CD4-positive, alpha-beta memory T cell (primary cell): ENCODE data around the gene GRAMD1B. TPM values are rescaled to one million over a fixed set of nuclear protein-coding genes. Genes with fewer than 3 reads are reported as not detected.
A peak's percentile ranks its signal among the peaks of the same experiment; 100 is the strongest.
"Not testable (repeated sequence)": the region's sequence is repeated elsewhere in the genome, so short reads cannot be mapped to it uniquely, and the experiment has no call there.

Source experiments
- CTCF ChIA-PET: fragments of 350-600 bp; sonication (Branson Sonifier 250); formaldehyde crosslinking; loops from one replicate; lab custom pipeline; 2021; ENCODE audit warnings: inconsistent platforms; ENCODE audit not compliant: partially characterized antibody; lab: Charles Lee
- POLR2A ChIA-PET: fragments of 350-600 bp; sonication (Branson Sonifier 250); formaldehyde crosslinking; loops from one replicate; lab custom pipeline; 2021; ENCODE audit not compliant: partially characterized antibody; lab: Charles Lee
- DNase-seq, 5 donors: peaks; one replicate each; pipeline versions ENCODE4 v3.0.0 to v3.0.0-alpha.2; 2020 to 2022; ENCODE audit warnings: mixed read lengths in 1 of 5
- H3K27ac ChIP-seq: one replicate; pipeline ENCODE4 v1.7.0; 2013; ENCODE audit warnings: low read depth, low read length
- H3K27me3 ChIP-seq: 2 replicates; pipeline ENCODE4 v1.7.0; 2013; ENCODE audit warnings: mild to moderate bottlenecking, low read length, moderate library complexity; ENCODE audit not compliant: insufficient read depth
- H3K36me3 ChIP-seq: 2 replicates; pipeline ENCODE4 v1.7.0; 2013; ENCODE audit warnings: mild to moderate bottlenecking, low read length, moderate library complexity; ENCODE audit not compliant: insufficient read depth
- H3K4me1 ChIP-seq: 2 replicates; pipeline ENCODE4 v1.7.0; 2013; ENCODE audit warnings: mild to moderate bottlenecking, low read length, moderate library complexity; ENCODE audit not compliant: insufficient read depth
- H3K4me3 ChIP-seq, 2 donors: one replicate each; pipeline ENCODE4 v1.7.0; 2013; ENCODE audit warnings: low read length in 2 of 2, mild to moderate bottlenecking in 1 of 2
- H3K9me3 ChIP-seq, 2 donors: one replicate each; pipeline ENCODE4 v1.7.0; 2013; ENCODE audit warnings: low read length in 2 of 2, control low read depth in 1 of 2; ENCODE audit not compliant: control insufficient read depth in 1 of 2
- H3K27ac Mint-ChIP-seq, 7 donors: one replicate each; pipeline ENCODE4 v1.8.0; 2020 to 2021; ENCODE audit warnings: mixed read lengths in 7 of 7, mild to moderate bottlenecking in 6 of 7, inconsistent platforms in 3 of 7, moderate library complexity in 3 of 7
- H3K27me3 Mint-ChIP-seq, 2 donors: one replicate each; pipeline ENCODE4 v1.8.0; 2020 to 2021; ENCODE audit warnings: mixed read lengths in 2 of 2
- H3K36me3 Mint-ChIP-seq, 2 donors: one replicate each; pipeline ENCODE4 v1.8.0; 2020 to 2021; ENCODE audit warnings: mixed read lengths in 2 of 2, inconsistent platforms in 1 of 2, mild to moderate bottlenecking in 1 of 2
- H3K4me1 Mint-ChIP-seq, 4 donors: one replicate each; pipeline ENCODE4 v1.8.0; 2020 to 2021; ENCODE audit warnings: mixed read lengths in 4 of 4, mild to moderate bottlenecking in 1 of 4
- H3K4me3 Mint-ChIP-seq, 8 donors: one replicate each; pipeline ENCODE4 v1.8.0; 2020 to 2021; ENCODE audit warnings: mixed read lengths in 8 of 8, mild to moderate bottlenecking in 7 of 8, moderate library complexity in 6 of 8, inconsistent platforms in 3 of 8
- H3K9me3 Mint-ChIP-seq, 8 donors: one replicate each; pipeline ENCODE4 v1.8.0; 2020 to 2021; ENCODE audit warnings: mixed read lengths in 8 of 8, mild to moderate bottlenecking in 5 of 8, inconsistent platforms in 3 of 8, moderate library complexity in 1 of 8
- intact Hi-C: fragments of 100-400 bp; cut with micrococcal nuclease; formaldehyde crosslinking; loops from one replicate; pipeline ENCODE4 v1.15.1; 2023
- polyA plus RNA-seq, 2 donors: library from polyadenylated mRNA; unstranded; fragments of 300-500 nt; fragmentation: Illumina TruSeq; gene quantifications; one replicate each; pipeline ENCODE4 v1.2.3, GENCODE V29; 2021
- total RNA-seq, 2 experiments: library from RNA; stranded (reverse); gene quantifications; one replicate each; pipeline ENCODE4 v1.2.3, GENCODE V29; 2021

GRAMD1B gene
- total and polyA plus RNA-seq, 4 experiments from 2014 or later, result 4.2 to 26.0 (median 12.4) TPM

DNA sequence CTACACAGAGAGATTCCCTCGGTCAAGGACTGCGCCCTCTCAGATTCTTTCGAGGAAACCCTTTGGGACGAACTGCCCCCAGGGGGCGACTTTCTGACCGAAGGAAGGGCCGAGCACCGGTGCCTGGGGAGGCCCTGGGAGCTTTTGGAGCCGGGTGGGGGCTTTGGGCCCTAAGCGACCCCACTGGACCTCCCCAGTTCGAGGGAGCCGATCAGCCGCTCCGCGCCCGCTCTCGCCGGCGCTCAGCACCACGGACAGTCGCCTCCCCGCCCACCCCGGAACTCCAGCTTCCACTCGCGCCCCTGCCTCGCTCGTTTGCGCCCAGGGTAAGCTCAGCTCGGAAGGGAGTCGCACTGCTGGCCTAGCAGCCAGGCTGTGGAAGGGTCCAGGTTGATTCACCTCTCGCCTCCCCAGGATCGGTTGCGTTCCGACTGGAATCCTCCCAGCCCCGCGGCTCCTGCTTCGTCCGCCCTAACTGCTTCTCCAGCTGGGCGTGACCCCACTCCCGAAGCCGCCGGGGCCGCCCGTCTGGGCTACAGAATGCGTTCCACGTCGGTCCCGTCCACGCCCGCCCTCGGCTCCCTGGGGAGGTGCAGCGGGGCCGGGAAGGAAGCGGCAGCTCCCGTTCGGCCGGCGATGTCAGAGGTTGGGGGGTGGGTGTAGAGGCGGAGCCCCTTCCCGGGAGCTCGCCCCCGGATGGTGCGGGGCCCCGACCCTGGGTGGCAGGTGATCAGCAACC, 223.9 kb downstream of the GRAMD1B start:
- H3K9me3 ChIP-seq, result no peaks in the 10 kb centered on the region
- H3K27ac ChIP-seq, result no peak overlapping the region
- no peaks in the 10 kb centered on the region for H3K36me3 ChIP-seq
- H3K4me1 Mint-ChIP-seq, result peaks cover 7 to 28% (median 12%) of the 10 kb centered on the region in 4 donors
- peaks cover 0 to 10% (median 5%) of the 10 kb centered on the region in 8 donors for H3K9me3 Mint-ChIP-seq
- peaks cover 0 to 6% of the 10 kb centered on the region in 2 donors for H3K36me3 Mint-ChIP-seq
- H3K27me3 ChIP-seq, result peaks cover 24% of the 10 kb centered on the region
- peak overlapping the region in 7 of 8 donors; percentile 37 to 84 (median 75) for H3K4me3 Mint-ChIP-seq
- H3K27me3 Mint-ChIP-seq, result peaks cover 35 to 42% of the 10 kb centered on the region in 2 donors
- ChIA-PET POLR2A (no interaction called here), CTCF (interaction anchor here (1.0 kb wide), 1 partner anchor 57 kb away, joined by 3 read pairs; no protein-coding TSS in a partner anchor)
- peaks cover 7% of the 10 kb centered on the region for H3K4me1 ChIP-seq
- peak in 3 of 5 donors; percentile 10 to 34 (median 12) for DNase-seq
- intact Hi-C loops, result no loop called here
- peak overlapping the region in 1 of 2 donors; percentile 24 for H3K4me3 ChIP-seq
- no peak overlapping the region for H3K27ac Mint-ChIP-seq

DNA sequence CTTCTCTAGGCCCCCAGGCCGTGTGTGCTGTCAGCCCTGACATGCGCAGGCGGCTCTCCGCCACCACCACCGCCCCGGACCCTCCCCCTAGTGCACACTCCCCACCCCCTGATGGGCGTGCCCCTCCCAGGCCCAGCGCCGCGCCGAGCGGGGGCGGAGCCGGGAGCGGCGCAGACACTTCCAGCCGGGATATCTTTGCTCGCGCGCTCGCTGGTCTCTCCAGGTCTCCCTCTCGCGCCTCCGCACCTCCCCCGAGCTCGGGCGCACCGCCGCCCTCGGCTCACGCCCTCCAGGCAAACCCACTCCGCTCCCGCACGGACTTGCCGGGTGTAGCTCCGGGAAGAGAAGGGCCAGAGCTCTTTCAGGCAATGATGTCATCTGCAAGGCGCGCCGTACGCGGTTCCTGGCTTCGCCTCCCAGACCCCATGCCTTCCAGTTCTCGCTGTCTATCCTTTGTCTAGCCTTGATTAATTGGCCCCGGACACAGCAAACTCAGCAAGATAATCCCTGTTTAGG, 224.6 kb downstream of the GRAMD1B start, which contains the start of gene SCN3B:
Gene SCN3B (minus strand): TSS at position 59 of the 516 bp plus-strand sequence. CDS start 823 bp downstream, outside the sequence.
- POLR2A ChIA-PET, result no interaction called here
- peaks cover 7% of the 10 kb centered on the region for H3K4me1 ChIP-seq
- intact Hi-C loops, result no loop called here
- peaks cover 35 to 42% of the 10 kb centered on the region in 2 donors for H3K27me3 Mint-ChIP-seq
- no peaks in the 10 kb centered on the region for H3K36me3 ChIP-seq
- H3K27ac Mint-ChIP-seq, result no peak within 1 kb of the TSS
- H3K9me3 ChIP-seq, result no peaks in the 10 kb centered on the region
- CTCF ChIA-PET, result interaction anchor here (1.0 kb wide), 1 partner anchor 56 kb away, joined by 3 read pairs; no protein-coding TSS in a partner anchor
- no peak within 1 kb of the TSS for H3K27ac ChIP-seq
- H3K4me1 Mint-ChIP-seq, result peaks cover 9 to 34% (median 16%) of the 10 kb centered on the region in 4 donors
- peak in 1 of 5 donors; percentile 10 for DNase-seq
- H3K36me3 Mint-ChIP-seq, result peaks cover 0 to 7% of the 10 kb centered on the region in 2 donors
- H3K9me3 Mint-ChIP-seq, result peaks cover 0 to 12% (median 8%) of the 10 kb centered on the region in 8 donors
- H3K4me3 Mint-ChIP-seq, result peak within 1 kb of the TSS; percentile 59 to 84 (median 75)
- H3K4me3 ChIP-seq, result peak within 1 kb of the TSS in 1 of 2 donors; percentile 24
- H3K27me3 ChIP-seq, result peaks cover 24% of the 10 kb centered on the region

DNA sequence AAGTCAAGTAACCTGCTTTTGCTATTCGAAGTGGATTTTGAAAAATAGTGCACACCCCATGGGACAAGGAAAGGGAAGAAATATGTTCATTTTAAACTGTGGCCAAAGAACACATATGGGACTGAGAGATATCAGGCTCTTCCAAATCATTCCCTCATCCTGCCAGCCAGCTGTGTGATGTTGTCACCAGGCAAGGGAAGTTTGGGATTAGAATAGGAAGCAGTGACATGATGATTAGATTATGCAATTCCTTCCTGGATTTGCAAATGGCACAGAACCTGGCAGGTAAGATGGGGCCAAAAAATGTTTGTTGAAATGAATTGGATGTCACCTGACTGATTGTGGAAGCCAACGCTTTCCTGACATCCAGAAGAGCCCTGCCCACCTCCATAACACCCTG, 229.2 kb downstream of the GRAMD1B start:
- intact Hi-C loops, result no loop called here

DNA sequence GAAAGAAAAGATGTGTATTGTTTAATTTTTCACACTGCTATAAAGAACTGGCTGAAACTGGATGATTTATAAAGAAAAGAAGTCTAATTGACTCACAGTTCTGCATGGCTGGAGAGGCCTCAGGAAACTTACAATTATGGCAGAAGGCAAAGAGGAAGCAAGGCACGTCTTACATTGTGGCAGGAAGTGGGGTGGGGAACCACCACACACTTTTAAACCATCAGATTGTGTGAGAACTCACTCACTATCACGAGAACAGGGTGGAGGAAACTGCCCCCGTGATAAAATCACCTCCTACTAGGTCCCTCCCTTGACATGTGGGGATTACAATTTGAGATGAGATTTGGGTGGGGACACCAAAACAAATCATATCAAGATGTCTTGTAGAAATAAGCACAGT, 229.9 kb downstream of the GRAMD1B start:
- H3K36me3 ChIP-seq, H3K4me1 ChIP-seq, H3K27me3 ChIP-seq, H3K27ac ChIP-seq, H3K9me3 ChIP-seq, H3K4me3 ChIP-seq, CTCF ChIA-PET, POLR2A ChIA-PET, intact Hi-C loops: not testable (repeated sequence)
- peak overlapping the region in 4 of 7 donors; percentile 17 to 42 (median 21) for H3K27ac Mint-ChIP-seq
- H3K36me3 Mint-ChIP-seq, result peaks cover 0 to 11% of the 10 kb centered on the region in 2 donors
- H3K4me3 Mint-ChIP-seq, result peak overlapping the region in 2 of 8 donors; percentile 3 to 7
- H3K9me3 Mint-ChIP-seq, result peaks cover 0 to 23% (median 15%) of the 10 kb centered on the region in 8 donors
- H3K4me1 Mint-ChIP-seq, result peaks cover 12 to 29% (median 19%) of the 10 kb centered on the region in 4 donors
- peaks cover 9 to 13% of the 10 kb centered on the region in 2 donors for H3K27me3 Mint-ChIP-seq
- DNase-seq, result peak in 3 of 5 donors; percentile 26 to 45 (median 28)

More for the DNA sequence above, 229.2 kb downstream of the GRAMD1B start:
- peak overlapping the region in 2 of 7 donors; percentile 47 to 57 for H3K27ac Mint-ChIP-seq
- DNase-seq, result no peak
- no peaks in the 10 kb centered on the region for H3K36me3 ChIP-seq
- H3K27me3 Mint-ChIP-seq, result peaks cover 12 to 16% of the 10 kb centered on the region in 2 donors
- H3K4me3 Mint-ChIP-seq, result peak overlapping the region in 1 of 8 donors; percentile 24
- H3K36me3 Mint-ChIP-seq, result peaks cover 0 to 11% of the 10 kb centered on the region in 2 donors
- H3K9me3 ChIP-seq, result no peaks in the 10 kb centered on the region
- H3K27ac ChIP-seq, result no peak overlapping the region
- peaks cover 0 to 23% (median 14%) of the 10 kb centered on the region in 8 donors for H3K9me3 Mint-ChIP-seq
- POLR2A ChIA-PET, result no interaction called here
- H3K4me1 ChIP-seq, result peaks cover 12% of the 10 kb centered on the region
- H3K4me3 ChIP-seq, result no peak overlapping the region
- CTCF ChIA-PET, result interaction anchor here (0.7 kb wide), 1 partner anchor 19 kb away, joined by 3 read pairs; no protein-coding TSS in a partner anchor
- peaks cover 14 to 33% (median 23%) of the 10 kb centered on the region in 4 donors for H3K4me1 Mint-ChIP-seq
- peaks cover 8% of the 10 kb centered on the region for H3K27me3 ChIP-seq

DNA sequence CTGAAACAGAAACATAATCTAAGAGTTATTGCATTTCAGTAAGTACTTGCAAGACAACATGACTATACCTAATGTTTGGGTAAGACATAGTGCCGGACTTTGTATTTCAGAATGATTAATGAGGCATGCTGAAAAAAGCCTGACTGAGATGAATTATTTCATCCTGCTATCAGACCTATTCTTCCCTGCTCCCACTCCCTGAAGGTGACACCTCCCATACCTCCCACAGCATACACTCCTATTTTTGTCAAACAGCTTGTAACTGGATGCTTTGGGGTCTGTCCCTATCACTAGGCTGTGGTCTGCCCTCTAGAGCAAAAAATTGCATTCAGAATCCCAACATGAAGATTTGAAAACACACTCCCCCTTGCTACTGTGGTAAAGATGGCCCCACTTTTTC, 235.2 kb downstream of the GRAMD1B start:
- Mint-ChIP-seq H3K27me3 (peaks cover 0 to 4% of the 10 kb centered on the region in 2 donors), H3K9me3 (peaks cover 0 to 21% (median 9%) of the 10 kb centered on the region in 8 donors), H3K36me3 (peaks cover 0 to 4% of the 10 kb centered on the region in 2 donors), H3K4me1 (peaks cover 2 to 3% (median 3%) of the 10 kb centered on the region in 4 donors), H3K27ac (no peak overlapping the region), H3K4me3 (no peak overlapping the region)
- H3K27ac ChIP-seq, result no peak overlapping the region
- POLR2A ChIA-PET, result no interaction called here
- no peak for DNase-seq
- H3K36me3 ChIP-seq, result no peaks in the 10 kb centered on the region
- intact Hi-C loops, result no loop called here
- CTCF ChIA-PET, result no interaction called here
- H3K27me3 ChIP-seq, result no peaks in the 10 kb centered on the region
- no peak overlapping the region for H3K4me3 ChIP-seq
- peaks cover 2% of the 10 kb centered on the region for H3K4me1 ChIP-seq
- H3K9me3 ChIP-seq, result no peaks in the 10 kb centered on the region

DNA sequence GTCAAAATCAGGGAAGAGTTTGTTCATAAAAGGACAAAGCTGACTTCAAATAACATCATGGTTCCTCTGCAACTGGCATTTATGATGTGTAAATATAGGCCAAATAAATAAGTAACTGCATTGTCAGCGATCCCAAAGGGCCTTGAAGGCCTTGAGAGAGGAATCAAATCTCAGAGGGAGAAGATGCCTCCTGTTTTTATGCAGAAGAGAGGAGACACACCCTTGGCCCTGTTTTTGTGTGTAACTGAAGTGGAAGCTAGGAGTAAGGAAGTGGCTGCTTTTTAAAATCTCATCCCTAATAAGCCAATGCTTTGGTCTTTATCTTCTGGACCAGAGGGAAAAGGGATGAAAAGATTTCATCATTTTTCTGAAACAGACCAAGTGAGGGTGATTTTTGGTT, 240.0 kb downstream of the GRAMD1B start:
- intact Hi-C loops, result no loop called here
- no peaks in the 10 kb centered on the region for H3K4me1 Mint-ChIP-seq
- H3K27me3 ChIP-seq, result no peaks in the 10 kb centered on the region
- no peaks in the 10 kb centered on the region for H3K4me1 ChIP-seq
- no peak overlapping the region for H3K27ac Mint-ChIP-seq
- H3K4me3 ChIP-seq, result no peak overlapping the region
- no peaks in the 10 kb centered on the region for H3K36me3 Mint-ChIP-seq
- no peak overlapping the region for H3K27ac ChIP-seq
- H3K27me3 Mint-ChIP-seq, result peaks cover 7 to 8% of the 10 kb centered on the region in 2 donors
- POLR2A ChIA-PET, result no interaction called here
- CTCF ChIA-PET, result interaction anchor here (0.8 kb wide), 1 partner anchor 28 kb away, joined by 3 read pairs; no protein-coding TSS in a partner anchor
- no peaks in the 10 kb centered on the region for H3K9me3 ChIP-seq
- peaks cover 0 to 8% (median 1%) of the 10 kb centered on the region in 8 donors for H3K9me3 Mint-ChIP-seq
- no peak overlapping the region for H3K4me3 Mint-ChIP-seq
- DNase-seq, result no peak
- no peaks in the 10 kb centered on the region for H3K36me3 ChIP-seq

DNA sequence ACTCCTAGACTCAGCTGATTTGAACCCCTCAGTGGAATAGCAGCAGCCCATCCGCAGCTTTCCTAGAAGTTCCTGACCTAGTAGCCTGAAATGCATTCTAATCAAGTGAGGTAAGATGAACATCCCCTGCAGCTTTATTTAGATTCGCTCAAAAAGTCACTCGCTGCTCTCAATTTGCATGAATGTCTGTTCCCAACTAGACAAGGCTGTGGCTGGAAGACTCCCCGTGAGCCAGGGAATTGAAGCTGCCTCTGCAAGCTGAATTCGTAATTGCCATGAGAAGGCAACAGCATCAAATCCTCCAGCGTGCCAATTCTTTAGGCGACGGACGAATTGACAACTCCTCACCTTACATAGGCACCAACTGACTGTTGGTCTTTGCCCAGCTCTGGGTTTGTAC, 241.5 kb downstream of the GRAMD1B start:
- Histone ChIP-seq H3K27me3 (no peaks in the 10 kb centered on the region), H3K4me1 (no peaks in the 10 kb centered on the region), H3K4me3 (no peak overlapping the region), H3K9me3 (no peaks in the 10 kb centered on the region), H3K27ac (no peak overlapping the region), H3K36me3 (no peaks in the 10 kb centered on the region)
- ChIA-PET POLR2A (no interaction called here), CTCF (no interaction called here)
- peaks cover 0 to 5% (median 0%) of the 10 kb centered on the region in 8 donors for H3K9me3 Mint-ChIP-seq
- H3K4me1 Mint-ChIP-seq, result no peaks in the 10 kb centered on the region
- no peak overlapping the region for H3K27ac Mint-ChIP-seq
- peaks cover 7 to 16% of the 10 kb centered on the region in 2 donors for H3K27me3 Mint-ChIP-seq
- DNase-seq, result no peak
- H3K36me3 Mint-ChIP-seq, result no peaks in the 10 kb centered on the region
- intact Hi-C loops, result no loop called here
- H3K4me3 Mint-ChIP-seq, result no peak overlapping the region
